HG03575 (cell line): ENCODE measurements around the gene ERCC5.

ENCODE experiments used
- ATAC-seq: cut with Tn5 transposase; IDR thresholded peaks from one replicate; pipeline ENCODE4 v1.9.1; 2021; ENCODE audit not compliant: unreplicated experiment, insufficient number of reproducible peaks, low FRiP score; ENCODE audit errors: extremely low read depth

Gene ERCC5

DNA sequence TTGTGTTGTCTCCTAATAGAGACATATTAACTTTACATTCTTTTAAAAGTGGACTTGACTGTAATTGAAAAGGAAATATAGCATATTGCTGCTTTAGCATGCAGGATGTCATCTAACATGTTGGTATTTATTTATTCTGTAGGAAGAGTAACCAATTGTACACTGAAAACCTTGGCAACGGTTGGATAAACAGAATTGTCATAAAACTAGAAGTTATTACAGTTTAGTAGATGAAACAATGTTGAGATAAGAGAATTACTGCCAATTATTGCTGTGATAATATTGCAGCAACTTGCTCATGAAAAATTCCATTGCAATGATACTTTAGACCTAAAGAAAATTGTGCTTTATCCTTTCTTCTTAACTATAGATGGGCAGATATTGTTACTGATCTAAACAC lies 7.6 kb upstream of the ERCC5 start:
- ATAC-seq, result no peak

DNA sequence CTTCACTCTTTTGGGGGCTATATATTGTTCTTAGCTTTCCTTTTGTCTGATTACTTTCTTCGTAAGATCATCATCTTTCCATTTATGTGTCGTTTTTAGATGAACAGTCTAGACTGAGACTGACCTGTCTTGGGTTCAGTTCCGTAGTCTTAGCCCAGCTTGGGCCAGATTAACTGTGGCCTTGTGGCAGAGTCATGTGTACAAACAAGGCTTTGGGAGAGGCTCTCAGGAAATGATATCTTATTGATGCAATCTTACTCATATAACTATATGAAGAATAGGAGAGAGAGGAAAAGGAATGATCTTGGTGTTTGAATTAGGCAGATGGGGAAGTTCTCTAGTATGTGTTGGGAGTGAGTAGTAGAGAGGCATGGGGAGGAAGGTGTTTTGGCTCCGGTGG lies 6.8 kb upstream of the ERCC5 start:
- ATAC-seq, result no peak

DNA sequence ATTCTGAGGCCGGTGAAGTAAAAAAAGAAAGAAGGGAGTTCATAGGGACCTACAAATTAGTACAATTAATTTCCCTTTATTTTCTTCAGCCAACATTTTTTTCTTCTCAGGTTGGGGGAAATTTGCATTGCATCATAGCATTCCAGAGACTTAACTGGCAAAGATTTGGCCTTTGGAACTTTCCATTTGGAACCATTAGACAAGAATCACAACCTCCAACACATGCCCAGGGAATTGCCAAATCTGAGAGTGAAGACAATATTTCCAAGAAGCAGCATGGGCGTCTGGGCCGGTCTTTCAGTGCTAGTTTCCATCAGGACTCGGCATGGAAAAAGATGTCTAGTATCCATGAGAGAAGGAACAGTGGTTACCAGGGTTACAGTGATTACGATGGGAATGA lies 6.4 kb upstream of the ERCC5 start:
- ATAC-seq, result no peak

DNA sequence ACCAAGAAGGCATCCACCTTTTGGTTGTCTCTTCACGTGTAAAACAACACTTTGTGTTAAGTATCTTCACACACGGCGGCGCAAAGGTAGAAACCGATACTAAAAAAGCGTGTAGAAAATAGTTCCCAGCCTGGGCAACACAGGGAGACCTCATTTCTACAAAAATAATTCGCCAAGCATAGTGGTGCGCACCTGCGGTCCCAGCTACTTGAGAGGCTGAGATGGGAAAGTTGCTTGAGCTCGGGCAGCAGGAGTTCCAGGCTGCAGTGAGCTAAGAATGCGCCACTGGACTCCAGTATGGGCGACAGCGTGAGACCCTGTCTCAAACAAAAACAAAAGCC lies 573 bp upstream of the ERCC5 start:
- peak; percentile 5 for ATAC-seq

DNA sequence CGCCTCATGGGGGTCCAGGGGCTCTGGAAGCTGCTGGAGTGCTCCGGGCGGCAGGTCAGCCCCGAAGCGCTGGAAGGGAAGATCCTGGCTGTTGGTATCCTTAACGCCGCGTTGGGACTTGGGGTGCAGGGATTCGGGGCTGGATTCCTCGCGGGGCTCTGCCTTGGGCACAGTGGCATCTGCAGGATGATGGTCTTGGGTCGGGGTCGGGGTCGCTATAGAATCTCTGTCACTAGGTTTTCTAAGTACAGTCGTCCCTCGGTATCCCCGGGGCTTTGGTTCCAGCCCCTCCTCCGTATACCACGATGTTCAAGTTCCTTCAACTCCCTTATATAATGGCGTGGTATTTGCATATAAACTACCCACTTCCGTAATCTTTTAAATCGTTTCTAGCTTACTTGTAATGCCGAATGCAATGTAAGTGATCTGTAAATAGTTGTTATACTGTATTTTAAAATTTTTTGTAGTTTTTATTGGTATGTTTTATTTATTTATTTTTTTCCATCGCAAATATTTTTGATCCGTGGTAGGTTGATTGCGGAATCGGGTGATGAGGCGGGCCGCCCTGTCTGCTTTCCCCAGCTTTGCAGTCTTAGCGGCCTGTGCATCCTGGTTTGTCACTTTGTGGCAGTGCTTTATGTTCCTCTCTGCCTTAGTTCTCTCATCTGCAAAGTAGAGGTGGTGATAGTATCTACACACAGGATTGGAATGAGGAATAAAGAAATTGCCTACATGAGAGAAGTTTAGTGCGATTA lies 606 bp downstream of the ERCC5 start:
- peak; percentile 28 for ATAC-seq

DNA sequence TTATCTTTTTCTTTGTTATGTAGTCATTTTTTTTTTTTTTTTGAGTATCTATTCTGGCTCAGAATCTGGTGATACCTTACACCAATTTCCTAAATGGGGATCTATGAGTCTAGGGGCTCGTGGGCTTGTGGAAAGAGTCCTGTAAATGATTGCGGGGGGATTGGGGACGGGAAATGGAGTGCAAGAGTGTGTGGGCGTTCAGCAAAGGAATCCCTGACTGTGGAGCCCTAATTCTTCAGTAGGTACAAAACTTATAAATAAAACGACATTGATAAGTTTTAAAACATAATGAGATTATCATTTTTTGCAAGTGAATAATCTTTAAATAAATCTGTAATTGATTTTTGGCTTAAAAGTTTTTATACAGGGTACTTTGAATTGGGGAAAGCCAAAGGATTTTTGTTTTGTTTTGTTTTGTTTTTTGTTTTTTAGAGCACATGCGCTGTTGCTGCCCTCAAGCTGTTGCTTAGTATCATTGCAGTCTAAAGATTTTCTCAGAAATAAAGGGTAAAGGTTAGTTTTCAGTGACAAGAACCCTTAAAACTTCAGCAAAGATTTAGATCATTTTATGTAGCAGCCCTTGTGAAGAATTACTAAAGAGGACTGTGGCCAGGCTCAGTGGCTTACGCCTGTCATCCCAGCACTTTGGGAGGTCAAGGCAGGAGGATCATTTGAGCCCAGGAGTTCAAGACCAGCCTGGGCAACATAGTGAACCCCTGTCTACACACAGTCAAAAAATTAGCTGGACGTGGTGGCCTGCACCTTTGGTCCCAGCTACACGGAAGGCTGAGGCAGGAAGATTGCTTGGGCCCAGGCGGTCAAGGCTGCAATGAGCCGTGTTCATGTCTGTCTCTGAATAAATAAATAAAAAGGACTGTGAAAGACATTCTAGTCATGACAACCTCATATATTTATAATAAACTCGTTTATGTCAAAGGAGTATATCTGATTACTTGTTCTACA lies 1.7 kb downstream of the ERCC5 start:
- ATAC-seq, result no peak

DNA sequence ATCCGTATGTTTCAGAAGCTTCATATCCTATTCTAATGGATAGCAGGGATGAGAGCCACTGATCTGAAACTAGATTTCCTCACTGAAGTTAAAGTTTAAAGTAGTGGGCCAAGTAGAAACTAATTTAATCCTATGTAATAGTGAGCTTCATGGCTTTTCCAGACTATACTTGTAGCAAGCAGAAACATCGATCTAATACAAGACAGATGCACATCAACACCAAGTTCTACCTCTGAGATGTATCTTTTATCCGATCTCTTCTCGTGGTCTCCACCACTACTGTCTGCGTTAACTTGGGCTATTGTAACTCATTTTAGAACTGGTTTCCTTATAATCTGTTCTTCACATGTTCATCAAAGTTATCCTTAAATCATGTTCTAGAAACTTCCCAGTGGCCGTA lies 3.1 kb downstream of the ERCC5 start:
- no peak for ATAC-seq

DNA sequence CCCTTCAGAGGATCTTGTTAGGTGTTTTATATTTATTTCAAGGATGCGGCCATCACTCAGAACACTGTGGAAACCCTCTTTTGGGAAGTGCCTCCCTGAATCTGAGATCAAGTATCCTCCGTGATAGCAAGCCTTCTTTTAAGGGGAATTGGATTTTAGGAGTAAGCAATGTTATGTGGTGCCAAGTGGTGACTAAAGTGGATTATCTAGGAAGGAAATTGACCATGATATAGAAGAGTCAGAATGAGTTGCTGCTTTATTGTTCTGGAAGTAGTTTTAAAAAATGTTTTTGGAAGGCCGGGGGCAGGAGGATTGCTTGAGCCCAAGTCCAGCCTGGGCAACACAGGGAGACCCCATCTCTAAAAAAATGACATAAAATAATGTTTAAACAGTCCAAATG lies 6.7 kb downstream of the ERCC5 start:
- no peak for ATAC-seq

DNA sequence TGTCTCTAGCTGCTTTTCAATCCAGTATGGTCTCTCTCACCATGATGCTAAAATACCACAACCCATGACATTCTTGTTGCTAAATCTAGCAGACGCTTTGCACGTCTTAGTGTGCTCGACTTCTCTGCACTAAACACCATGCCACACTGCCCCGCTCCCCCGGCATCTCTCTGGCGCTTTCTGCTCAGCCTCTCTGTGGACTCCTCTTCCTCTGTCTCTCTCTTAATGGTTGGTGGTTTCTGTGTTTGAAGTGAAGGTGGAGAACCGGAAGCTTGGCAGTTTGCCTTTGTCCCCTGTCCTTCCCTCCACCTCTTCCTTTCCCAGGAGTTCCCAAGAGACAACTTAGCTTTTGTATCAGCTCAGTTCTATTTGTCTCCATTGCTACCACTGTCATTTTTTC lies 8.8 kb downstream of the ERCC5 start:
- ATAC-seq, result no peak

DNA sequence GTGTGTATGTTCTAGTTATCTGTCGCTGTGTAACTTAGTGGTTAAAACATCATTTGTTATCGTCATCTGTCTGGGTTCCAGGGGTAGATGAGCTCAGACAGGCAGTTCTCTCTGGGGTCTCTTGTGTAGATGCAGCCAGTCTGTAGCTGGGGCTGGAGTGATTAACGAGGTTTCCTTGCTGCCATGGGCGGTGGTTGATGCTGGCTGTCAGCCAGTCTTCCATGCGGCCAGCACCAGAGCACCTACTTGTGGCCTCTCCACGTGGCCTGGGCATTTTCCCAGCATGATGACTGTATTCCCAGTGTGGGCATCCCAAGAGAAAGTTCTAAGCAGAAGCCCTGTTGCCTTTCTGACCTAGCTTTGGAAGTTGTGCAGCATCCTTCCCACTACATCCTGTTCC lies 10.7 kb downstream of the ERCC5 start:
- ATAC-seq, result no peak

DNA sequence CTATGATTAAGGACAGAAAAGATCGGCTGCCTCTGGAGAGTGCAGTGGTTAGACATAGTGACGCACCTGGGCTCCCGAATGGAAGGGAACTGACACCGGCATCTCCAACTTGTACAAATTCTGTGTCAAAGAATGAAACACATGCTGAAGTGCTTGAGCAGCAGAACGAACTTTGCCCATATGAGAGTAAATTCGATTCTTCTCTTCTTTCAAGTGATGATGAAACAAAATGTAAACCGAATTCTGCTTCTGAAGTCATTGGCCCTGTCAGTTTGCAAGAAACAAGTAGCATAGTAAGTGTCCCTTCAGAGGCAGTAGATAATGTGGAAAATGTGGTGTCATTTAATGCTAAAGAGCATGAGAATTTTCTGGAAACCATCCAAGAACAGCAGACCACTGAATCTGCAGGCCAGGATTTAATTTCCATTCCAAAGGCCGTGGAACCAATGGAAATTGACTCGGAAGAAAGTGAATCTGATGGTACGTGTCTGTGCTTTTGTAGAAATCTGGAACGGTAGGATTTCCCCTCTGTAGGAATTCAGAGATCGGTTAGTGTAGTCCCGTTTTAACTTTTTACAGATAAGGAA lies 16.9 kb downstream of the ERCC5 start:
- ATAC-seq, result no peak

DNA sequence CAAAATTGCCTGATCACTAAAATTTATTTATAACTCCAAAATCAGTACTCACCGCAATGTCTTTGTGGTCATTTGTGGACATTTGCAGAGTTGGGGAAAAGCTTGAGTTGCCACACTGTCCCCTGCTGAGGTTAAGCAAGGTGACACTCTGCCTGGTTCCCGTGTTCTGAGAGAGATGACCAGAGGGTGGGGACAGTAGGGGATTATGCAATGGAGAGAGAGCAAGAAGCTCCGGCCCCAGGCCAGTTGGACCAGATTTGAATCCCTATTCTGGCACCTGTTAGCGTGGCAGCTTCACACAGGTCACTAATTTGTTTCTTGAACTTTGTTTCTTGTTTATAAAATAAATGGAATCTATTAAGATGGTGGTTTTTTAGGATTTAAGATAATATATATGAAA lies 17.8 kb downstream of the ERCC5 start:
- ATAC-seq, result no peak

DNA sequence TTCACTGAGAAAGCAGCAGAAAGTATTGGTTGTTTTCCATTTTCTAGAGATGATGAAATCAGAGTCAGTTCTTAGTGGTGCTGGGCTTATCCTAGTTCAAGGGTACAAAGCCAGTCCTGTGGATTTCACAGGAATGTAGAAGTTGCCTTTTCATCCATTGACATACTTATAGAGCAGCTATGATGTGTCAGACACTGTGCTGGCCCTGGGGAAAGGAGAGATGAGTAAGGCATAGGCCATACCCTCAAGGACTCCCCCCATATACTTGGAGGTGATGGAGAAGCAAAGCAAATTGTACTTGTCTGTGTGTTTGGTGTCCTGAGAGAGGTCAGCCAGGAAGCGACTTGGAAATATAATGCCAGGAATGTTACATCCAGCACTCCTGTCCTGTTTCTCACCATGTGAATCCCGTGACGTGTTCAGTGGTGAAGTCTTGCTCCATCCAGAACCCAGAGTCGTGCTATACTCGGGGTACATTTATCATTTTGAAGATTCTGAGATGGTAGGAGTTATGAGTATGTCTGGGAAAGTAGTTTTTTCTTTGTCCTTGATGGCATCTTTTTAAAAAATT lies 22.6 kb downstream of the ERCC5 start:
- ATAC-seq, result no peak

DNA sequence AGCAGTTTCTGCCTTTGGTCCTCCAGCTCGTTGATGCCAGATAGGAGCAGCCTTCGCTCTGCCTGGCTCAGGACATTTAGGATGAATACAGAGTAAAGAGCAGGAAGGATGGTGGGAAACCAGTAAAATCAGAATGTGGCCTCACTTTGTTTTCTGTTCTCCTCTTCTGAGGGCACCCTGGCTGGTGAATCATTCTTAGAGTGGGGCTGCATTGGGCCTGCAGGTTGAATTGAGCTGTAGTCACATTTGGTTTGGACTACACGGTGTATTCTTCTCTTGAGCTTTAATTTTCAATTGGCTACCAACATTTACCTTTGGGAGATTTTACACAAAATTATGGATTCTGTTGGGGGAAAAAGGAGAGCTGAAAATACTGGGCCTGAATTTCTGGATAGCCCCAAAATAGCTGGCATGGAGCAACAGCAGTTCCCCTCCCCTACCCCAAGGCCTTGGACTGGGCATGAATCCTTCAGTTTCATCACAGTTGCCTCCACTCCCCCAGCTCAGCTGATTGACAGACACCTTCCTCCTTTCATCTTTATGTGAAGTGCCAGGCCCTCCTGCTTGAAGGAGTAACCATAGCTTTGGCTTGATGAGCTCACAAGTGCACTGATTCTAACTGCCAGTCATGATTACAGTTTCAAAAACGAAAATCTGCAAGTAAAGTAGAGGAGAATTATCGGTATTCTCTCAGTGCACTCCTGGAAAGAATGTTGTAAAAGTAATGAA lies 24.3 kb downstream of the ERCC5 start:
- ATAC-seq, result no peak

DNA sequence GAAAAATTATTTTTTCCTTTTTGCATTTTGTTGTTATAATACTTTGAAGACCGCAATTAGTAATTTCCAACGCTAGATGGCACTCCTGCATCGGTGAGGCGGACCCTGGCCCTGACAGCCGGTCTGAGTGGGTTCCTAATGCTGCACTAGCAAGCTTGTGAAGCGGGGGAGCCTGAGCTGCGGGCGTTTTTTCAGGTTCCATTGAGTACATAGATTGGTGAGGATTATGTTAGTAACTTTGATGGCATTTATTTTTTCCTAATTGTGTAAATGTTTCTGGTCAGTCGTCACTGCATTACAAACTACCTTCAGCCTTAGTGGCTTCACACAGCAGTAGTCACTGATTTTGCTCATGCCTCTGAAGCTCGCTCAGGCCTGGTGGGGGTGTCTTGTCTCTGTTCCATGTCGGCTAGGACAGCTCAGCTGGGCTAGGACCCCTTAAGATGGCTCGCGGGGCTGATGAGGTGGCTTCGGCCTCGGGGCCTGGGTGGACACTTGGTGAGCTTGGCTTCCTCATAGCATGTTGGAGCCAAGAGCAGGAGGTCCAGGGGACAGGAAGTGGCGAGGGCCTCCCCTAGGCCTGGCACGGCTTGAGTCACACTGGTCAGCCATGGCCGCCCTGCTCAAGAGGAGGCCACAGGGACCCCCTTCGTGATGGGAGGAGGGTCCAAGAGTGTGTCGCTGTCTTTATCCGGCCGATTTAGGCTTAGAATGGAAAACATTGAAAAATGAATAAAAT lies 25.0 kb downstream of the ERCC5 start:
- no peak for ATAC-seq

DNA sequence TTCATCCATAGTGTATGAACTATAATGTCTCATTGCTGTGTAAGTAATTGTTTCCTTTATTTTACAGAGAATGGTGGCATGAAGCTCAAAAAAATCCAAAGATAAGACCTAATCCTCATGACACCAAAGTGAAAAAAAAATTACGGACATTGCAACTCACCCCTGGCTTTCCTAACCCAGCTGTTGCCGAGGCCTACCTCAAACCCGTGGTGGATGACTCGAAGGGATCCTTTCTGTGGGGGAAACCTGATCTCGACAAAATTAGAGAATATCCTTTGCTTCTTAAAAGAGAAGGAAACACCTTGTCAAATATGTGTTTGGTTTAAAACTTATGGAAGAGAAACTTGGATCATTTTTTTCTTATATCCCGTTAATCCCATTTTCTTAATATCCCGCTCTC lies 26.3 kb downstream of the ERCC5 start:
- ATAC-seq, result no peak

DNA sequence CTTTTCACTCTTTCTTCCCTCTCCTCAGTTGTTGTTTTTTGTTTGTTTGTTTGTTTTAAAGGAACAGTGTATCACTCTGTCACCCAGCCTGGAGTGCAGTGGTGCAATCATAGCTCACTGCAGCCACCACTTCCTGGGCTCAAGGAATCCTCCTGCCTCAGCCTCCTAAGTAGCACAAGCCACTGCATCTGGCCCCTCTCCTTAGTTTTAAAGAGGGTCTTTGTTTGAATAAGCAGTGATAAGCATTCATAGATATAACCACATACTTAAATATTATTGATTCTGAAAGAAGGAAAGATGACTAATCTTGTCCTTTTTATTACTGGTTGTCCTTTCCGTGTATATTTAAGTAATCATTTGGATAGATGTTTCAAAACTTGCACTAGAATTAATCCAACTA lies 26.7 kb downstream of the ERCC5 start:
- no peak for ATAC-seq

DNA sequence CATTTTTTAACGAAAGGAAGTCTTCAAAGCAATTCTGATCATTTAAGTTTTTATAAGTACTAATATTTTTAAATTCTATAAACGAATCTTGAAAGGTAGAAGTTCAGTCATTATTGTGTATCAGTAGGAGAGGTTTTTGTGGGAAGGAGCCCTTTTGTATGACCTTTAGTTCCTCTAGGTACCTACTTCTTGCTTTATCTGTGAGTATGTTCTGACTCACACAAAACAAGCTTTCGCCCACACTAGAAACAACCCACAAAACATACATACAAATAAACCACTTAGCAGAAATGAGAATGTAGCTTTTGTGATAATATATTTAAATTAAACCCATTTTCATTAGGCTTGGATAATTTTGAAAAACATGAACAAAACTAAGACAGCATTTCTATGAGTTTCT lies 27.8 kb downstream of the ERCC5 start:
- no peak for ATAC-seq

DNA sequence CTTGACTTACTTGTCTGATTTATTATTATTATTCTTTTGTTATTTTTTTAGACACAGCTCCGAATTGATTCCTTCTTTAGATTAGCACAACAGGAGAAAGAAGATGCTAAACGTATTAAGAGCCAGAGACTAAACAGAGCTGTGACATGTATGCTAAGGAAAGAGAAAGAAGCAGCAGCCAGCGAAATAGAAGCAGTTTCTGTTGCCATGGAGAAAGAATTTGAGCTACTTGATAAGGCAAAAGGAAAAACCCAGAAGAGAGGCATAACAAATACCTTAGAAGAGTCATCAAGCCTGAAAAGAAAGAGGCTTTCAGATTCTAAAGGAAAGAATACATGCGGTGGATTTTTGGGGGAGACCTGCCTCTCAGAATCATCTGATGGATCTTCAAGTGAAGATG lies 29.4 kb downstream of the ERCC5 start:
- no peak for ATAC-seq
